ENCODE data around the gene ZRSR2. TPM values are rescaled to one million over a fixed set of nuclear protein-coding genes. Genes with fewer than 3 reads are reported as not detected.
"Not testable (repeated sequence)": the region's sequence is repeated elsewhere in the genome, so short reads cannot be mapped to it uniquely, and the experiment has no call there.

ZRSR2 gene
- 12.3 TPM for polyA plus RNA-seq (ENCODE audit: insufficient read length)

GRCh38 chrX:15789979-15790768, at the start of gene ZRSR2:
Gene ZRSR2, plus strand, starts transcription at chrX:15790484. Its CDS starts 12 bp downstream, at chrX:15790496.
- no peak for DNase-seq (ENCODE audit: low read depth)

GRCh38 chrX:15744181-15744867, 46.0 kb upstream of the ZRSR2 start:
- DNase-seq (ENCODE audit: low read depth), result no peak

GRCh38 chrX:15745179-15745578, 45.1 kb upstream of the ZRSR2 start:
- no peak for DNase-seq (ENCODE audit: low read depth)

GRCh38 chrX:15746651-15747050, 43.6 kb upstream of the ZRSR2 start:
- DNase-seq (ENCODE audit: low read depth), result not testable (repeated sequence)

- DNase-seq (ENCODE audit: low read depth), result no peak
These were observed 42.6 kb upstream of the ZRSR2 start for GRCh38 chrX:15747626-15748173.

- no peak for DNase-seq (ENCODE audit: low read depth)
These were observed 41.4 kb upstream of the ZRSR2 start for GRCh38 chrX:15748841-15749240.

- no peak for DNase-seq (ENCODE audit: low read depth)
These were observed 40.4 kb upstream of the ZRSR2 start for GRCh38 chrX:15749642-15750610.

- no peak for DNase-seq (ENCODE audit: low read depth)
These were observed 39.6 kb upstream of the ZRSR2 start for GRCh38 chrX:15750611-15751154.

- no peak for DNase-seq (ENCODE audit: low read depth)
These were observed 39.0 kb upstream of the ZRSR2 start for GRCh38 chrX:15751155-15751819.

GRCh38 chrX:15755091-15755490, 35.2 kb upstream of the ZRSR2 start:
- DNase-seq (ENCODE audit: low read depth), result no peak

GRCh38 chrX:15758140-15758539, 32.1 kb upstream of the ZRSR2 start:
- no peak for DNase-seq (ENCODE audit: low read depth)

GRCh38 chrX:15759886-15760285, 30.4 kb upstream of the ZRSR2 start:
- DNase-seq (ENCODE audit: low read depth), result not testable (repeated sequence)

GRCh38 chrX:15761564-15762191, 28.6 kb upstream of the ZRSR2 start:
- DNase-seq (ENCODE audit: low read depth), result no peak

- no peak for DNase-seq (ENCODE audit: low read depth)
These were observed 20.9 kb upstream of the ZRSR2 start for GRCh38 chrX:15769300-15769954.

- no peak for DNase-seq (ENCODE audit: low read depth)
These were observed 8.2 kb upstream of the ZRSR2 start for GRCh38 chrX:15781961-15782699.

GRCh38 chrX:15785176-15785750, 5.0 kb upstream of the ZRSR2 start:
- no peak for DNase-seq (ENCODE audit: low read depth)

- no peak for DNase-seq (ENCODE audit: low read depth)
These were observed 3.4 kb upstream of the ZRSR2 start for GRCh38 chrX:15786915-15787314.

GRCh38 chrX:15790769-15791290, 546 bp downstream of the ZRSR2 start:
- DNase-seq (ENCODE audit: low read depth), result no peak

Measured in forelimb muscle (tissue), 1 donor.